GM21786 (cell line): ENCODE data around the gene RAB35.

Source experiments
- ATAC-seq: cut with Tn5 transposase; IDR thresholded peaks from one replicate; pipeline ENCODE4 v1.9.1; 2021; ENCODE audit not compliant: unreplicated experiment

The RAB35 gene

DNA sequence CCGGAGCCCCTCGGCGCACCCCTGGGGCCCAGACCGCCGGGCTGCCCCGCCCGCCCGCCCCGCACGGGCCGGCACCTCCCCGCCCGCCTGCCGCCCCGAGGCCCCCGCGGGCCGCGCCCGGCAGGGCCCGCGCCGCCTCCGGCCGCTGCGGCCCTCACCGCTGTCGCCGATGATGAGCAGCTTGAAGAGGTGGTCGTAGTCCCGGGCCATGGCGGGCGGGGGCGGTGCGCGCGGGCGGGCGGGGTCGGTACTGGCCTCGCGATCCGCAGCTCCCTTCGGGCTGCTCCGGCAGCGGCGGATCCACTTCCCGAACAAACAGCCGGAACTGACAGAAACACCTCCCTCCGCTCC, at the start of gene RAB35:
Gene RAB35 (minus strand): TSS at position 313 of the 351 bp plus-strand sequence. CDS start 103 bp downstream, at position 210.
- ATAC-seq: no peak

DNA sequence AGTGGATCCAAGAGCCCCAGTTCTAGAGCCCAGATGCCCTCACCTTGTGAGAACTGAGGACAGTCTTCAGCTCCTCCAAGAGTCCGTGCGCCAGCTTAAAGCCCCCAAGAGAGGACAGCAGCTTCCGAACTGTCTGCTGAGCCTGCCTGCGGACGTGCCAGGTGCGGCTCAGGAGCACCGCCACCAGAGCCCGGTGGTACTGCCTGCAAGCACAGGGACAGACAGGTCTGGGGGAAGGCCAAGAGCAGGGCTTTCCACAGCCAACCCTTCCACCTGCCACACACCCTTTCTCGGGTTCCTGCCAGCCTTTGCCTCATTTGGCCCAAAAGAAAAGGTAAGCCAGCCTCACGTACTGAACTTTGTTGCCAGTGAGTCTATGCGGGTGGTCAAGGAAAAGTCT, 47.7 kb upstream of the RAB35 start:
- no peak for ATAC-seq

DNA sequence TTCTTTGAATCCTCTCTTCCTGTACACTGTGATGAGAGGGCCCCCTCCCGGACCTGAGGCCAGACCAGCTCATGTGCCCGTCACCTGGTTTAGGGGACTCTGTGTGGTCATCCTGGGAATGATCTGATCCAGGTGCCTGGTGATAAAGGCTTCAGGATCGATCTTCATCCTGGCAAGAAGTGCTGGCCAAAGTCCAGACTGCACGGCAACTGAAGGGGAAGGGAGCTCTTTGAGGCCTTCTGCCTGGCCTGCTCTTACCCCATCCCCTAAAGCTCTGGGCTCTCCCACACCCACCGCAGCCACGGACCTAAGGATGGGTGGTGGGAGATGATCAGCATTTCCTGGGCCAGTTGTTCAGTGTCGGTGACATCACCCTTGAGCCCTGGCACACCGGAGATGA, 46.2 kb upstream of the RAB35 start:
- no peak for ATAC-seq

DNA sequence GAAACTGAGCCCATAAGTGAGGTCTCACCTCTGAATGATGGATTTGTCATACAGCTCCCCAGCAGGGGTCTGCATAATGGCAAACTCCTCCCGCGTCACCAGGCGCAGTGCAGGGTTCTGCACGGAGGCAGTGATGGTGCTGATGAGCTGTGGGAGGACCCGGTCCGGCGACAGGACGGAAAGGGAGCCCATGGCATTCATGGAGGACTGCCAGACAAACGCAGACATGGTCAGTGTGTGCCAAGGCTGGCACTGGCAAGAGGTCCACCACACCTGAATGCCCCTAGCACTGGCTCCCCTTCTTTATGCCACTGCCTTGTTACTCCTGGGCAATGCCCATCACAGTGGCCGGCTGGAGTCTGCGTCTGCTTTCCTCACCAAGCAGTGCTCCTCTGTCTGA, 45.3 kb upstream of the RAB35 start:
- no peak for ATAC-seq

DNA sequence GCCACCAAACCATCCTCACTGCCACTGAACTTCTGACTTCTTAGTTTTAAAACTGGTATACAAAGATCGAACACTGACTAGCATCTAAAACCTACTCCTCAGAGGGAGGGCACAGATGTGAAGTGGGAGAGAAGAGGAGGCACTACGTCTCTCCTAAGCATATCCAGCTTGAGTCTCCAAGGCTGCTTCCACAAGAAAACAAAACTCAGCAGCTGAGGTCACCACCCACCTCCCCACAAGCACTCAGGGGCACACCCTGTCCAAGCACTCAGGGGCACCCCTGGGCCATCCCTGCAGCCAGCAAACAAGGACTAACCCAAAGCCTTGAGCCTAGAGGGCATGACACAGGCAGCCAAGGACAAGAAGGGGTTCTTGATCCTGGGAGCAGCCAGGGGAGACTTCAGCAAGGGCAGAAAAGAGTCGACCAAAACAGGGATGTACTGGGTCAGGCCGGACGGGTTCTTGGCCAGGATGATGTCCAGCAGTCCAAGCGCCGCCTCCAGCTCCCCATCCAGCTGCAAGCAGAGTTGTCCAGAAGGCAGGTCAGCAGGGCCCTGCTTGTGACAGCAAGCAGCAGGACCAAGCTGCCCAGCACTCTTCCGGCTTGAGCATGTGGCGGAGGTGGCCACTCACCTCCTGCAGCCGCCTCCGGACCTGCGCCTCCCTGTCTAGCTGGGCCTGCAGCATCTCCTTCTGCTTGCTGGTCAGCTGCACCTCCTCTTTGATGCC, 43.1 kb upstream of the RAB35 start:
- no peak for ATAC-seq

DNA sequence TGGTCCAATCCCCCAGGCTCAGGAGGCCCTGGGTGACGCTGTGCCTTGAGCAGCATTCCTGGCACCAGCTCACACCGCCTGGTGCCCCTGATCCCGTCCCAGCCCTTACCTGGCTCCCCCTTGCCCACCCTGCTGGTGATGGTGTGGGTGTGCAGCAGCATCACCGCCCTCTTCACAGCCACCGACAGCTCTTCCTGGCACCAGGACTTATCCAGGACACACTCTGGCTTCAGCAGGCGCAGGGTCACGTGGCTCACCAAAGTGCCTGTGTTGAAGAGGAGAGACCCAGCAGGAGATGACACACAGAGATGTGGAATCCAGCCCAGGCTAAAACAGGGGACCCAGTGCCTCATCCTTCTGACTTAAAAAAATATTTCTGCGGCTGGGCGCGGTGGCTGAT, 41.8 kb upstream of the RAB35 start:
- ATAC-seq: no peak

DNA sequence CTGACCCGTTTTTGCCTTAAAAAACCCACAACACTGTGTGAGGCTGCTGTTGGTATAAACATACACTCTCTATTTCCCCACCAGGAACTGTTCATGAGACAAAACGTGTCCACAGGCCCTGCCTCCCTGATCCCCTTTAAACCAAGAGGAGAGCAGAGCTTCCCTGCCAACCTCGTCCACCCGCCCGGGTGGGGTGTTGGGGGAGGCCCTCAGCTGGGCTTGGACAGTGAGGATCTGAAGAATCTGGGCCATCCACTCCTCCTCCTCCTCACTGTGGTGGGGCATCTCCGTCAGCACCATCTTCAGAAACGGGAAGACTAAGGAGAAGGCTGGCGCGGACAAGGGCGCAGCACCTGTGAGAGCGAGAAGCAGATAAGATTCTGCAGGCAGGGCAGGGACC, 41.1 kb upstream of the RAB35 start:
- ATAC-seq: no peak

DNA sequence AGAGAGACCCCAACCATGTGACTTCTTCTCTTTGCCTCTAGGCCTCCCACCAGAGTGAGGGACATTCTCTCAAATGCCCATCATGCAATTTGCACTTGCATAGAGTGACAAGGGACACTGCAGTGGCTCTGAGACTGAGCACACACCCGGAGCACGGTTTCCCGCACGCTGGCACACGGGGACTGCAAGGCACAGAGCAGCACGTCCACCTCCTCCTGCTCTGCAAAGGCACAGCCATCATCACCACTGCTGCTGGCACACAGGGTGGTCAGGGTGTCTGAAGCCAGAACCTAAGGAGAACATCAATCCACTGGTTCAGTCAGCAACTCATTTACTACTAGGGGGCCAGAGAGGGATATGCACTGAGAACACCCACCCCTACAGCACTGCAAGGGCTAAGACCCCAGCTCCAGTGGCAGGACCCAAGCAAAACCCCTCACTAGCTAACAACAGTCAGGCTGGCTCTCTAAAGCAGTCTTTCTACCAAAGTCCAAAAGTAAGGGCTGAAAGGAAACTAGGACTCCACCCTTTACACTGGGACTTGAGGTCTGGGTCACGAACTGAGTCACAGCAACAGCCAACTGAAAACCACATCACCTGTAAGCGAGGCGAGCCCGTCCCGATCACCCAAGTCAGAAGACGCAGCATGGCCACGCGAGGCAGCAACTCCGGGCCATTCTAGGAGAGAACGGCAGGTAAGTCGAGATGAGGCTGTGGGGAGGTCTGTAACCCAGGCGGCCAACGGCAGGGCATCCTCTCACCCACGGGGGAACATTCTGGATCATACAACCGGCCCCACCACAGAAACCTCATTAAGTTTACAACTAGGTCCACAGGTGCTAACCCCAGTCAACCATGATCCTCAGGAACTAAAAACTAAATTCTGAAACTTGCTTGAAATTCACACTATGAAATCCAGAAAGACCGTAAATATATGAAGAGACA, 40.0 kb upstream of the RAB35 start:
- ATAC-seq: no peak

DNA sequence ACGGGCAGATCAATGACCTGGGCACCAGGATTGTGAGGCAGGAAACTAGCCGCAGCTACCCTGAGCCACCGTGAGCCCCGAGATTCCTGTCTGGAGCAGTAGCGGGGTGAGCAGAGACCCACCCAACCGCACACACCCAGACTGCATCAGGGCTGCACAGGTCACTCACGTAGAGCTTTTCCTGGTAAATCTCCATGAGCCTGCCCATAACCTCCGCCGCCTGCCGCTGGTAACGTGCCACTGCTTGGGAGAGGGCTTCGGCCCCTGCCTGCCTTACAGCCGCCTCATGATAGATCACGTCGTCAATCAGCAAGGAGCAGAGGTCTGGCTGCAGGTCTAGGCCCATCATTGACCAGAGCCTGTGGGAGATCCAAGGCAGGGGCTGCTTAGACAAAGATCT, 38.5 kb upstream of the RAB35 start:
- no peak for ATAC-seq

DNA sequence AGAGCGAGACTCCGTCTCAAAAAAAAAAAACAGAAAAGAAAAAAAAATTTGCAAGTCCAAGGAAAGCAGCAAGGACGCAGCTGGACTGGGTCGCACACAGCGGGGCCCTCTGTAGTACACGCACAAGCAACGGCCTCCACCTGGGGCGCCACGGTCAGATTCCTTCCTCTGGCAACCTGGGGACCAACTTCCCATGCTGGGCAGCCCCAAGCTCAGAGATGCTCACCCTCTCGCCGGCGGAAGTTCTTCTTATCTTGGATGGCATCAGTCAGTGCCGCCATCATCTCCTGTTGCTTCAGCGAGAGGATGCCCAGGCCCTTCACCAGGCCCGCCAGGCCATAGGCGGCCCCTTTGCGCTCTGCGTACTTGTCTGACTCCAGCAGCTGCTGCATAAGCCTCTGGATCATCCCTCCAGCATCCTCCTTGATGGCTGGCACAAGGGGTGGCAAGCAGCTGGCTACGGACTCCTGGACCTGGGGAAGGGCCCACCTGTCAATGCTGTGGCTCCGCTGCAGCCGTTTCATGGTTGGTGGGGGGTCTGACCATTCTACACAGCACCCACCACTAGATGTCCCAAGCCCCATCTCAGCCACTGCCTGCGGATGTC, 34.5 kb upstream of the RAB35 start:
- no peak for ATAC-seq

DNA sequence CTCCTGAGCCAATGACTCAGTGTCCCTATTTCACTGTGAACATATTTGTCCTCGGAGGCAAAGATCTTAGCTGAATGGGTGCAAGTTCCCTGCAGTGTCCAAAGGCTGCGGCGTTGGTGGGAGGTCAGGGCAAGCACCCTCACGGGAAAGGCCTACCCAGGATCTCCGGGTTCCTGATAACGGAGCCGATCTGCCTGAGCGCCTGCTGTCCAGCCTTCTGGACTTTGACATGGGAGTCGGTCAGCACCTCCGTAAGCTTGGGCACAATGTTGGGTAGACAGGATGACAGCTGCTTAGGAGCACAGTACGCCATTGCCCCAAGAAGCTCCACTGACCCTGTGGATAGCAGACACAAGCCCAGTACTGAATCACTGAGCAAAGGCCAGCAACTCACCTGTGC, 31.5 kb upstream of the RAB35 start:
- no peak for ATAC-seq

DNA sequence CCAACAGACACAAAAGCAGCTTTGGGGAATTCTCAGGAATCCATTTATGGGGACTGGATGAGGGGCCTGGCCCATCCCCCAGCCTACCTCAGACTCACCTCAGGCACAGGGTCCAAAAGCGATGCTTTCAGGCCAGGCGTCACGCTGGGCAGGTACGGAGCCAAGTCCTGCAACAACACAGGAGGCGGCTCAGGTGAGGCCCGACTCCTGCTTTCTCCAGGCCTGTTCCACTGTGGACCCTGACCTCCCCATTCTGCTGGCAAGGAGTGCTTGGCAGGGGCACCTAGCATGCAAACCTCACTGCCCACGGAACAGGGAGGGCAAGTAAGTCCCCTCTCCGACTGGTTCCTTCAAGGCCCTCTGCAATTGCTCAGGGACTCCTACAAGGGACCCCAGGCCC, 28.6 kb upstream of the RAB35 start:
- no peak for ATAC-seq

DNA sequence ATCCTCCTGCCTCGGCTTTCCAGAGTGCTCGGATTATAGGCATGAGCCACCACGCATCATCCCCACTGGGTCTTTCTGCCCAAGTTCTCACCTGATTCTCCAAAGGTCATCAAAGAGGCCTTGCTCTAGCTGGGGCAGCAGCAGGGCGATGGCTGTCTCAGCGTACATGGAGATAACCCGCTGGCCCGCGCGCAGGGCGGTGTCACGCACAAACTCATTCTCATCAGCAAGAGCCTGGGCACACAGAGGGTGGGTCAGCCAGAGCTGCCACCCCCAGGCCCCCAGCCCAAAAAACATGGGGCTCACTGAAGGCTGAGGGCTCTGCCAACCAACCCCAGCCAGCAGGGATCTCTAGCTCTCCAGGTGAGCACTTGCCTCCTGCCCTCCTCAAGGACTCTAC, 27.7 kb upstream of the RAB35 start:
- no peak for ATAC-seq

DNA sequence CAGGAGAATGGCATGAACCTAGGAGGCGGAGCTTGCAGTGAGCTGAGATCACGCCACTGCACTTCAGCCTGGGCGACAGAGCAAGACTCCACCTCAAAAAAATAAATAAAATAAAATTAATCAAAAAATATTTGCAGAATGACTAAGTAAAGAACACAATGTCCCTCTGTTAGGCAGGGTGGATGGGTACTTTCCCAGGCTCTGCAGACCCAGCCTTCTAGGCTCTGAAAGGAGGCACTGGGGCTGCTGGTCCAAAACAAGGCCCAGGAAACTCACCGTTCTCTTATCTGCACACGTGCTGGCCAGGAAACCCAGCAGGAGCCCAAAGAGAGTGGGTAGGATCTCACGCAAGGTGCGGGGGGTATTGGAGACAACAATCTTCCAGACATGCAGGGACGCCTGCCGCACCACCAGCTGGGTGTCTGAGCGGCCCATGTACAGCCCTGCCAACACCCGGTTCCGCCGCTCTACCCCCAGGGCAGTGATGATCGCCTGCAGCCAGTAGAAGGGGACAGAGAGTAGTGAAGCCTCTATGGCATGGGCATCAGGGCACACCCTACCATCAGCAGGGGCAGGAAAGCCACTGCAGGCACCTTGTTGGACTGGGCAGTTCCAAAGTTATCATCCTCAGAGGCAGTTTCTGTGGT, 25.8 kb upstream of the RAB35 start:
- ATAC-seq: no peak

DNA sequence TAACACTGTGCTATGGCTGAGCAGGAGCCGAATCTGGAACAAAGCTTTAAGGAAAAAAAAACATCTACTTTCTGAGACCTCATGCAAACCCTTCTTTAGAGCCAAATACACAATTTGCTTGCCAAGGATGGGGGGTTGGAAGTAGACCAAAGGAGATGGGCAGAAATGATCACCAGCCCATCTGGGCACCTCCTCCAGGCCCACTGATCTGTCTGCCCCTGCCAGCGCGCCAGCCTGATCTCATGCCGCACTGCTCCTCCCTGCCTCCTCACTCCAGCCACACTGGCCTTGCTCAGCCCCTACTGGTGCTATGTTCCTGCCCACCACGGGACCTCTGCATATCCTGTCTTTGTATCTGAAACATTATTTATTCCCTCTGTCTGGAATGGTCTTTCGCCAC, 24.8 kb upstream of the RAB35 start:
- no peak for ATAC-seq

DNA sequence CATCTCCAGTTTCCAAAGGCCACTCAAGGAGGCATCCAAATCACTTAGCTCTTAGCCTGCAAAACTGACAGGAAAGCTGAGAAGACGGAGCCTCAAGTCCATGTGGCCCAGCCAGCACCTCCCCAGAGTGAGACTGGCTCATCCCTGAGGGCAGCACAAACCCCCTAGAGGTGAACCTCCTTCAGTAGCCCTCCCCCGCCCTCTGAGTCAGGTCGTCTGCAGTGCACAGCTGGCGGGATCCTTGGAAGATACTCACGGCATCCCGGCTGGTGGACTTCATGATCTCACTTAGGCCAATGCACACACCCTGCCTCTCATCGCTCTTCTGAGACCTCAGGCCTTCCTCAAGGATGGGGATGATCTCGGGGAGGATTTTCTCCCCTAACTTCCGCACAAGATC, 24.1 kb upstream of the RAB35 start:
- no peak for ATAC-seq

DNA sequence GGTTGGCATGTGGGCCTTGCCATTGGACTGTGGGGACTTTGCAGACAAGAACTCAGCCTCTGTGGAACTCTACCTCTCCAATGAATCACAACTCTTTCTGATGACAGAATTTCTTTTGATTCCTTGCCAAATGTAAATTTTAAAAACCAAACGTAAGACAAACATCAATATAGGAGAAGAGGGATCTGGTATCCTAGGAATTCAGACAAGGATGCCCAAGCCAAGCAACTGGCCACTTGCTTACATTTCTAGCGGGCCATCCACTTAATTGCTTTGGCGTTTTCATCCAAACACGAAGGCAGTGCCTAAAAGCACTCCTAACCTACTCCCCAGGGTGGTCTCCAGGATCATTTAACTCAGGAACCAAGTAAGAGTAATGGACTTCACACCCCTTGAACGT, 23.4 kb upstream of the RAB35 start:
- no peak for ATAC-seq

DNA sequence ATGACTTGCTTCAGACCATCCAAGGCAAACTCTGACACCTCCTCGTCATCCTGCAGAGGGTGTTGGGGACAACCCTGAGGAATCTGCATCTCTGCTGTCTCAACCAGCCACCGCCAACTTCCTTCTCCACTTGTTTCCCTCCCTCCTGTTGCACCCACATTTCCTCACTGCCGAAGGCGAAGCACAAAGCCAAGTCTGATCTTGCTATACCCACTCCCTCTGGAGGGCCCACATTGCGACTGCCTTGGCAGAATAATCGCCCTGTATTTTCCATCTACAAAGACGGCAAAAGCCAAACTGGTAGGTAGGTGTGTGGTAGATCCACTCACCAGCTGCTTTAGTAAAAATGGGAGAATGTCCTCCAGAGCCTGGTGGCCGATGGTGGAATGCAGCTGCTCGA, 21.8 kb upstream of the RAB35 start:
- ATAC-seq: no peak

DNA sequence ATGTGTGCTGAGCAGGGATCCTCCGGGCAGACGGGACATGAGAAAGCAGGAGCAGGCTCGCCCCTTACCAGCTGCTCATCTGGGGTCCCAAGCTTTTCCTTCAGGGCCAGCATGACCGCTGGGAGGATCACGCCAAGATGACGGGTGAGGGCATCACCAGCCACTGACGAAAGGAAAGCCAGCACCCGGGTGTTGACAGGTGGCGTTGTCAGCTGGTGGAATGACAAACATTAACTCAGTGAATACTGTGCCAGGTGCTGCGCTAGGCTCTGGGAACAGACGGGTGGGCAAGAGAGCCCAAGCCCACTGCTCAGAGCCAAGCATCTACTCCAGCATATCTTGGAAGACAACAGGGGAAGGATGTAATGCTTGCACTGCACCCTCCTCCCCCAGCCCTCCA, 21.3 kb upstream of the RAB35 start:
- ATAC-seq: no peak

DNA sequence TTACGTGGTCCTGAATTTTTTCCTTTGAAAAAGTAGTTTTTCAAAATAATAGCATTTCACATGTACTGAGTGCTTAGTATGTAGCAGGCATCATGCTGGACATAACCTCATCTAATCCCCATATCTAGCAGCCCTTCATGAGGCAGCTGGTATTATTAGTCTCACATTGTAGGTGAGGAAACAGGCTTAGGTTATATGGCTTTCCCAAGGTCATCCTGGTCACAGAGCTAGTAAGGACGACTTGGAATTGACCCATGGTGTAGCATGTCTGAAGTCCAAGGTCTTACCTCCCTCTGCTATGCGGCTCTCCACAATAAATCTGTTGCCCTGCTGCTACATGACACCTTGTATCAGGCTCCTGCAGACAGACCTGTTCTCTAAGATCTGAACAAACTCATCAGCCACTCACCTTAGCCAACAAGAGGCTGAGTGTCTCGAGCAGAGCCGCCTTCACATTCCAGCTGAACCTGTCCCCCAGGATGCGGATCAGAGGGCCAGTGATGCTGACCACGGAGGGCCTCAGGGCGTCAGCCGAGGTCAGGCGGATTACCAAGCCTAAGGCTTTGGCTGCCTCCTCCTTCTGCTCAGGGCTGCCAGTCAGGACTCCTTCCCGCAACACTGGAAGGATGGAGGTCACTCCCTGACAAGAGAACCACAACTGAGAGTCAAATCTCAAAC, 19.7 kb upstream of the RAB35 start:
- ATAC-seq: no peak
